HEK293 (cell line): ENCODE data around the gene NDOR1.

Experiments used
- IKZF3 ChIP-seq: fragments of 450-650 bp; IDR thresholded peaks from 2 replicates; pipeline ENCODE4 v1.5.0; 2018; ENCODE audit warnings: missing biosample characterization, mild to moderate bottlenecking, missing genetic modification characterization, moderate library complexity
- INSM2 ChIP-seq: fragments of 450-650 bp; formaldehyde crosslinking; IDR thresholded peaks from 2 replicates; pipeline ENCODE4 v1.5.1; 2016; ENCODE audit warnings: missing biosample characterization, missing genetic modification characterization
- KLF8 ChIP-seq: fragments of 450-650 bp; formaldehyde crosslinking; IDR thresholded peaks from 2 replicates; pipeline ENCODE4 v1.5.1; 2016; ENCODE audit warnings: missing biosample characterization, missing genetic modification characterization
- OSR2 ChIP-seq: fragments of 450-650 bp; formaldehyde crosslinking; IDR thresholded peaks from 2 replicates; pipeline ENCODE4 v1.5.1; 2016; ENCODE audit warnings: missing biosample characterization, missing genetic modification characterization
- PRDM10 ChIP-seq: fragments of 450-650 bp; formaldehyde crosslinking; IDR thresholded peaks from 2 replicates; pipeline ENCODE4 v1.5.1; 2016; ENCODE audit warnings: missing biosample characterization, missing genetic modification characterization
- ZBTB11 ChIP-seq: fragments of 450-650 bp; formaldehyde crosslinking; conservative IDR thresholded peaks from 2 replicates; pipeline ENCODE4 v1.5.1; 2016; ENCODE audit warnings: low read depth, missing biosample characterization, missing genetic modification characterization
- ZBTB20 ChIP-seq: fragments of 450-650 bp; formaldehyde crosslinking; IDR thresholded peaks from 2 replicates; pipeline ENCODE4 v1.5.1; 2016; ENCODE audit warnings: missing biosample characterization, missing genetic modification characterization
- ZBTB26 ChIP-seq: fragments of 450-650 bp; formaldehyde crosslinking; optimal IDR thresholded peaks from 2 replicates; pipeline ENCODE3; 2016; ENCODE audit warnings: missing biosample characterization, mild to moderate bottlenecking, missing genetic modification characterization
- ZNF2 ChIP-seq: fragments of 450-650 bp; formaldehyde crosslinking; IDR thresholded peaks from 2 replicates; pipeline ENCODE4 v1.5.1; 2016; ENCODE audit warnings: missing biosample characterization, missing genetic modification characterization
- ZNF211 ChIP-seq: fragments of 450-650 bp; formaldehyde crosslinking; IDR thresholded peaks from 2 replicates; pipeline ENCODE4 v1.5.1; 2016; ENCODE audit warnings: low read depth, missing biosample characterization, missing genetic modification characterization
- ZNF37A ChIP-seq: fragments of 450-650 bp; IDR thresholded peaks from 2 replicates; pipeline ENCODE4 v1.5.1; 2018; ENCODE audit warnings: missing biosample characterization, missing genetic modification characterization
- ZNF501 ChIP-seq: fragments of 450-650 bp; formaldehyde crosslinking; IDR thresholded peaks from 2 replicates; pipeline ENCODE4 v1.5.1; 2016; ENCODE audit warnings: missing biosample characterization, missing genetic modification characterization
- ZNF518A ChIP-seq: fragments of 450-650 bp; formaldehyde crosslinking; conservative IDR thresholded peaks from 2 replicates; pipeline ENCODE4 v1.5.1; 2016; ENCODE audit warnings: low read depth, missing biosample characterization, missing genetic modification characterization
- ZNF544 ChIP-seq: fragments of 450-650 bp; formaldehyde crosslinking; IDR thresholded peaks from 2 replicates; pipeline ENCODE4 v1.5.0; 2017; ENCODE audit warnings: missing biosample characterization, missing genetic modification characterization
- ZNF558 ChIP-seq: fragments of 450-650 bp; formaldehyde crosslinking; IDR thresholded peaks from 2 replicates; pipeline ENCODE4 v1.5.1; 2016; ENCODE audit warnings: missing biosample characterization, missing genetic modification characterization
- ZNF707 ChIP-seq: fragments of 450-650 bp; formaldehyde crosslinking; IDR thresholded peaks from 2 replicates; pipeline ENCODE4 v1.5.1; 2016; ENCODE audit warnings: missing biosample characterization, missing genetic modification characterization
- ZNF768 ChIP-seq: fragments of 450-650 bp; formaldehyde crosslinking; IDR thresholded peaks from 2 replicates; pipeline ENCODE4 v1.5.1; 2018; ENCODE audit warnings: missing biosample characterization, mild to moderate bottlenecking, missing genetic modification characterization
- ZNF777 ChIP-seq: fragments of 450-650 bp; formaldehyde crosslinking; IDR thresholded peaks from 2 replicates; pipeline ENCODE4 v1.5.1; 2017; ENCODE audit warnings: missing biosample characterization, missing genetic modification characterization, borderline replicate concordance
- ZNF792 ChIP-seq: fragments of 450-650 bp; formaldehyde crosslinking; IDR thresholded peaks from 2 replicates; pipeline ENCODE4 v1.5.1; 2016; ENCODE audit warnings: missing biosample characterization, missing genetic modification characterization
- ZXDB ChIP-seq: fragments of 450-650 bp; formaldehyde crosslinking; IDR thresholded peaks from 2 replicates; pipeline ENCODE4 v1.5.1; 2016; ENCODE audit warnings: missing biosample characterization, missing genetic modification characterization

The NDOR1 gene

GRCh38 chr9:137243626-137244485, 38.4 kb downstream of the NDOR1 start (continued):
- TF ChIP-seq INSM2 (tag by site-specific recombination) = 0 out of 2 replicates have a peak, but pooled peaks have one; percentile 11
- TF ChIP-seq ZNF2 (tag by site-specific recombination) = 0 out of 2 replicates have a peak, but pooled peaks have one; percentile 21
- TF ChIP-seq PRDM10 (tag by site-specific recombination) = no peak
- TF ChIP-seq ZNF792 (tag by site-specific recombination) = no peak
- peak; percentile 38; the same call in 1 of the 2 replicates for TF ChIP-seq ZBTB20 (tag by site-specific recombination)
- no peak for TF ChIP-seq ZXDB
- TF ChIP-seq ZNF777 (tag by site-specific recombination) = no peak
- no peak for TF ChIP-seq ZNF707 (tag by site-specific recombination)
- no peak for TF ChIP-seq ZNF37A (tag by site-specific recombination)
- TF ChIP-seq OSR2 (tag by site-specific recombination) = no peak
- no peak for TF ChIP-seq ZNF518A (tag by site-specific recombination)
- TF ChIP-seq ZNF211 (tag by site-specific recombination) = no peak
- TF ChIP-seq ZNF544 (tag by site-specific recombination) = no peak
- no peak for TF ChIP-seq ZNF768 (tag by site-specific recombination)
- peak; percentile 15; the same call in 1 of the 2 replicates for TF ChIP-seq IKZF3
- peak; percentile 55 for TF ChIP-seq KLF8 (tag by site-specific recombination)
- no peak for TF ChIP-seq ZNF558
- no peak for TF ChIP-seq ZNF501 (tag by site-specific recombination)
- peak; percentile 76 for TF ChIP-seq ZBTB11 (tag by site-specific recombination)
- TF ChIP-seq ZBTB26 = no peak
